Measurements from ENCODE around the gene ENDOG.
"Not testable (repeated sequence)": the region's sequence is repeated elsewhere in the genome, so short reads cannot be mapped to it uniquely, and the experiment has no call there.

Gene ENDOG

DNA sequence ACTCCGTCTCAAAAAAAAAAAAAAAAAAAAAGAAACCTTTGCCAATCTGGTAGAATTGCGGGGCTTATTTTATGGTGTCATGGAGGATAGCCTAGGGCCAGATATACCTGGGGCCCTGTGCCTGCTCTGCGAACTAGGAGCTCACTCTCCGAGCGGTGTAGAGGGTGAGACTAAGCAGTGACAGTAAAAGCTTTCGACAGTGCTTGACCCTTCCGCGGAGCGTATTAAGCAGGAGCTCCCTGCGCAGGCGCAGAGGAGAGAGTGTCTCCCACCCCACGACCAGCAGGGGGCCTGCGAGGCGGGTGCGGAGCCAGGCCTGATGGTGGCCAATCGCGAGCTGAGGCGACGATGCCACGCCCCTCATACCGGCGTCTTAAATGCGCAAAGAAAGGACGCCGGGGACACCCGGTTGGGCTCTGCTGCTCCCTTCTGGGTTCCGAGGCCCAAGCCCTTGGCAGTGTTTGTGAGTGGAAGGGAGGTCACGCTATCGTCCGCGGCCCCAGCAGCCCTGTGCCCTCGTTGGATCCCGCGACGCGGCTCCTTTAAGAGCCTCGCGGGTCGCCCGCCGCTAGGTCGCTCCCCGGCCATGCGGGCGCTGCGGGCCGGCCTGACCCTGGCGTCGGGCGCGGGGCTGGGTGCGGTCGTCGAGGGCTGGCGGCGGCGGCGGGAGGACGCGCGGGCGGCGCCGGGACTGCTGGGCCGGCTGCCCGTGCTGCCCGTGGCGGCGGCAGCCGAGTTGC is at the start of gene ENDOG:
Gene ENDOG (plus strand): TSS at position 402 of the 740 bp plus-strand sequence. CDS start 185 bp downstream, at position 587.
- peak; percentile 99 for DNase-seq

DNA sequence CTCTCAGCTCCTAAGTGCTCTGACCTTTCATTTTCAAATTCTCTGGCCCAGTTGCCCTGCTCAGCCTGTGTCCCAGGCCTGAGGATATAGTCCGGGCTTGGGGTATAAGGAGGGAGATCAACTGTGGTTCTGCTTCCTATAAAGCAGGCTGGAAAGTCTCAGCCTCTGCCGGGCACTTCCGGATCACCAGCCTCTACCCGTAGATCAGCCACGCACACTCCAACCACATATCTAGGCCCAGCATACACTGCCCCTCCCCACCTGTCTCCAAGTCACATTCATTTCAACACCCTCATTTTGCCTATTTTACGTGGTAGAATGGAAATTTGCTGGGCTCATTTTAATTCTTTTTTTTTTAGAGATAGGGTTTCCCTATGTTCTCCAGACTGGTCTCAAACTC is 49.7 kb upstream of the ENDOG start:
- DNase-seq: no peak

DNA sequence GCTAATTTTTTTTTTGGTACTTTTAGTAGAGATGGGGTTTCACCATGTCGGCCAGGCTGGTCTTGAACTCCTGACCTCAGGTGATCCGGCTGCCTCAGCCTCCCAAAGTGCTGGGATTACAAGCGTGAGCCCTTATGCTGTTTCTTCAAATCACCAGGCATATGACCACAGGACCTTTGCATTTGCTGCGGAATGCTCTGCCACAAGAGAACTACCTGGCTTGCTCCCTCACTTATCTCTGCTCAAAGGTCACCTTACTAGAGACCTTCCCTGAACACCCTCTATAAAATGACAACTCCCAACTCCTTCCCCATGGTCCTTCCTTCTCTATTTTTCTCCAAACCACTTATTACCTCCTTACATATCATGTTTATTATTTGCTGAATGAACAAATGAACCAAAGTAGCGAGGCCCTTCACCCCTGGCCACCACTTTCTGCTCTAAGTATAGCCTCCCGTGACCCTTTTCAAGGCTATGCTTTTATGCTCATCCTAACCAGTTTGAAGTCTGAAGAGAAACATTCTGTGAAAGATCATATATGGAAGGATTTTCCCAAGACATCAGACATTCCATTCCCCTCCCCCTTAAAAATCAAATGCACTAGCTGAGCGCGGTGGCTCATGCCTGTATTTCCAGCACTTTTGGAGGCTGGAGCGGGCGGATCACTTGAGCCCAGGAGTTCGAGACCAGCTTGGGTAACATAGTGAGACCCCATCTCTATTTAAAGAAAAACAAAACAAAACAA is 47.8 kb upstream of the ENDOG start:
- DNase-seq: no peak

DNA sequence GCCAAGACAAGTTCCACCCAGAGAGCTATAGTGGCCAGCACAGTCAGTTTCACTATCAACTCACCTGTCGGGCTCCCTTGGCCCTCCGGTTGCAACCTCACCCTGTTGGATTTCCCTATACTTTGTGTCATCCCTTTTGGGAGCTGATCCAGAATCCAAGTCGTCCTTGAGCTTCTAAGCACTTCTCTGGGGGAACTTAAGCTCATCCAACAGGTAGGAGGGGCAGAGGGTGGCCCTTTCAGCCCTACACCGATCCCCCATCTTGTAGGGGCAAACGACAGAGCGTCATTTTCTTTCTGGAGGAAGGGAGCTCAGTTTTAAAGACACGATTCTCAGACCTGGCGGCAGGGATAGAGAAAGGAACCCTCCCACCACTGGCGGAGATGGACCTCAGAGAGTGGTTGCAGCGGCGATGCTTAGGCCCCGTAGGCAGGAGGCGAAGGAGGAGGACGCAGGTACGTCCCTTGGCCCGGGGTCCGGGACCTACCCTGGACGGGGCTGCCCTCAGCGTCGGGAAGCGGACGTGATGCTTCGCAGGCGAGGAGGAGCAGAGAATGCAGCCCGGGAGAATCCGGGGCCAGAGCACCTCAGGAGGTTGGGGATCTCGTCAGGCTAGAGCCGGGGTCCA is 47.1 kb upstream of the ENDOG start:
- no peak for DNase-seq

DNA sequence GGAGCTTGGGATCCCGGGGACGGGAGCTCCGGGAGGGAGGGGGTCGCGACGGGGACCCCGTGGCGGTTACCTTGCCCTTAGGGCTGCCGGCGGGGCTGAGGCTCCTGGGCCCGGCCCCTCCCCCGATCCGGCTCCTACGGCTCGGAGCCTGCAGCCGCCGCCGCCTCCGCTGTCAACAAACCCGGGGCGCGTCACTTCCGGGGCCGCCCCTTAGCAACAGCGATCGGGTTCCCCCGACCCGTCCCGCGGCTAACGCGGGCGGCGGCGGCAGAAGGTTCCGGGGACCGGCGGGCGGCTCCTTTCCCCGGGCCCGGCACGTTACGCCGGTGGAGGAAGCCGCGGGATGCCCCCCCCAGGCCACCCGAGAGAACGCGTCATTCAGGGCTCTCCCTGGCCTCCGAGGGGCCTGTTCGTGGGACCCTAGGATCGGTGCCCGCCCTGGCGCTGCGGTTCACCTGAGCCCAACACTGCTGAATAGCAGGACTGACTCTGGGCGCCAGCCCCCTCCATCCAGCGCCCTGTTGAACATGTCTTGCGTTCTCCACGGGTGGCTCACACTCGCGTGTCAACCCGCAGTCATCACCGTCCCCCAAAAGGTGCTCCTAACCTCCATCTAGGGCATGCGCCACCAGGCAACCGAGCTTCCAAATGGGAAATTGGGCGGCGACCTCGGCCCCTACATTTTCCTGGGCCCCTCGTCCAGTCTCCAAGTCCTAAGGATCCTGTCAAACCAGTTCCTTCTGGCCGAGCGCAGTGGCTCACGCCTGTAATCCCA is 46.4 kb upstream of the ENDOG start, which contains the start of gene ZER1:
Gene ZER1 (minus strand): TSS at position 183 of the 775 bp plus-strand sequence. CDS start 16,362 bp downstream, outside the sequence.
- peak; percentile 96 for DNase-seq

DNA sequence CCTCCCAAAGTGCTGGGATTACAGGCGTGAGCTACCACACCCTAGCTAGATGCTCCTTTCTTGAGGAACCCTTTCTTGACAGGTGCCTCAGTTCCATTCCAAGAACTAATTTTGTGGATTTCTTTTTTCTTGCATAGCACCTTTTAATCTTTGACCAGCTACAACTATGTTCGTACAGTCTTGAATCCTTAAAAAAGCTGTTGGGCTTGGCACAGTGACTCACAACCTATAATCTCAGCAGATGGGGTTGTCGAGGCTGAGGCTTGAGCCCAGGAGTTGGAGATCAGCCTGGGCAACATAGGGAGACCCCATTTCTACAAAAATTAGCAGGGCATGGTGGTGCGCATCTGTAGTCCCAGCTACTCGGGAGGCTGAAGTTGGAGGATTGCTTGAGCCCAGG is 45.3 kb upstream of the ENDOG start:
- no peak for DNase-seq

DNA sequence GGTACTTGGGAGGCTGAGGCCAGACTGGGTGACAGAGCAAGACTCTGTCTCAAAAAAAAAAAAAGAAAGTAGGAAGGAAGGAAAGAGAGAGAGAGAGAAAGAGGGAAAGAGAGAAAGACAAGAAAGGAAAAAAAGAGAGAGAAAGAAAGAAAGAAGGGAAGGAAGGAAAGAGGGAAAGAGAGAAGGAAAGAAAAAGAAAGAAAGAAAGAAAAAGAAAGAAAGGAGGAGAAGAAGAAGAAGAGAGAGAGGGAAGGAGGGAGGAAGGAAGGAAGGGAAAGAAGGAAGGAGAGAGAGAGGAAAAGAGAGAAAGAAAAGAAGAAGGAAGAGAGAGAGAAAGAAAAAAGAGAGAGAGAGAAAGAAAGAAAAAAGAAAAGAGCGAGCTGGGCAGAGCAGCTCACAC is 43.5 kb upstream of the ENDOG start:
- DNase-seq: no peak

DNA sequence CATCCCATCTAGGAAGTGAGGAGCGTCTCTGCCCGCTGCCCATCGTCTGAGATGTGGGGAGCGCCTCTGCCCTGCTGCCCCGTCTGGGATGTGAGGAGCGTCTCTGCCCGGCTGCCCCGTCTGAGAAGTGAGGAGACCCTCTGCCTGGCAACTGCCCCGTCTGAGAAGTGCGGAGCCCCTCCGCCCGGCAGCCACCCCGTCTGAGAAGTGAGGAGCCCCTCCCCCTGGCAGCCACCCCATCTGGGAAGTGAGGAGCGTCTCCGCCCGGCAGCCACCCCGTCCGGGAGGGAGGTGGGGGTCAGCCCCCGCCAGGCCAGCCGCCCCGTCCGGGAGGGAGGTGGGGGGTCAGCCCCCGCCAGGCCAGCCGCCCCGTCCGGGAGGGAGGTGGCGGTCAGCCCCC is 38.2 kb upstream of the ENDOG start:
- not testable (repeated sequence) for DNase-seq

DNA sequence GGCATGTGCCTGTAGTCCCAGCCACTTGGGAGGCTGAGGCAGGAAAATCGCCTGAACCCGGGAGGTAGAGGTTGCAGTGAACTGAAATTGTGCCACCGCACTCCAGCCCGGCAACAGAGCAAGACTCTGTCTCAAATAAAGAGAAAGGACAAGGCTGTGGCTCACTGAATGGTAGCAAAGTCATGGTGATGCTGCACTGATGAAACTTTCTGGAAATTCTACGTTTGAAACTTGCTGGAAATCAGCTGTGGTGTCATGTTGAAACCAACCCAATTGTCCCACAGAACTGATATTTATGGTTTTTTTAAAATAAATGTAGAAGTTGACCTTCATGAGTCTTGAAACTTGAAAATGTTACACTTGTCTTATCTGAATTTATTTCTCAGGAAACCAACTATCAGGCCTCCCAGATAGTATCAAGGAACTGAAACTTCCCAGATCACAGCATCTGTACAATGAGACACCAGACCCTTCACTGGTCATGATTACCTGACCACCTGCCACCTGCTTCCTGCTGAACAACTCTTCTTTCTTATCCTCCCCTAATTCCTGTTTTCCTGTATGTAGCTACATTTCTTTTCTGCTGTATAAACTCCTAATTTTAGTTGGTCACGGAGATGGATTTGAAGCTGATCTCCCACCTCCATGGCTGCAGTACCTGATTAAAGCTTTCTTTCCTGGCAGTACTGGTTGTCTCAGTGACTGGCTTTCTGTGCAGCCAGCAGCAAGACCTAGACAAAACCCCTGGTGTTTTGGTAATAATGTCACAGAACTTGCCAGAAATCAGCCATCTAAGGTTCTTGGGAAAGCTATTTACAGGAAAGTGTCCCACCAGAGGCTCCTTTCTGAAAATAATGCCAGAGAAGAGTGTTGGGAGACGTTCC is 36.9 kb upstream of the ENDOG start:
- no peak for DNase-seq

DNA sequence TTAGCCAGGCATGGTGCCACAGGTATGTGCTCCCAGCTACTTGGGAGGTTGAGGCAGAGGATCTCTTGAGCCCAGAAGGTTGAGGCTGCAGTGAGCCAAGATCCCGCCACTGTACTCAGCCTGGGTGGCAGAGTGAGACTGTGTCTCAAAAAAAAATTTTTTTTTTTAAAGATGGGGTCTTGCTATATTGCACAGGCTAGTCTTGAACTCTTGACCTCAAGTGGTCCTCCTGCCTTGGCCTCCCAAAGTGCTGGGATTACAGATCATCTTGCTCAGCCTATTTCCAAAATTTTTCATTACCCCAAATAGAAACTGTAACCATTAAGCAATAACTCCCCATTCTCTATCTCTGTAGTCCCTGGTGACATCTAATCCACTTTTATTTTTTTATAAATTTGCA is 35.6 kb upstream of the ENDOG start:
- no peak for DNase-seq

DNA sequence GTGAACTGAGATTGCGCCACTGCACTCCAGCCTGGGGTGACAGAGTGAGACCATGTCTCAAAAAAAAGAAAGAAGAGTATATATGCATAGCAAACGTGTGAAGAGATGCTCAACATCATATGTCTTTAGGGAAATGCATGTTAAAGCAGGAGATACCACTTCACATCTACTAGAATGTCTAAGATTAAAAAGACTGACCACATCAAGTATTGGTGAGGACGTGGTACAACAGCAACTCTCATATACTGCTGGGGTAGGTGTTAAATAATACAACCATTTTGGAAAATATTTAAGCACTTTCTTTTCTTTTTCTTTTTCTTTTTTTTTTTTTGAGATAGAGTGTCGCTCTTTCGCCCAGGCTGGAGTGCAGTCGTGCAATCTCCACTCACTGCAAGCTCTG is 32.9 kb upstream of the ENDOG start:
- no peak for DNase-seq

DNA sequence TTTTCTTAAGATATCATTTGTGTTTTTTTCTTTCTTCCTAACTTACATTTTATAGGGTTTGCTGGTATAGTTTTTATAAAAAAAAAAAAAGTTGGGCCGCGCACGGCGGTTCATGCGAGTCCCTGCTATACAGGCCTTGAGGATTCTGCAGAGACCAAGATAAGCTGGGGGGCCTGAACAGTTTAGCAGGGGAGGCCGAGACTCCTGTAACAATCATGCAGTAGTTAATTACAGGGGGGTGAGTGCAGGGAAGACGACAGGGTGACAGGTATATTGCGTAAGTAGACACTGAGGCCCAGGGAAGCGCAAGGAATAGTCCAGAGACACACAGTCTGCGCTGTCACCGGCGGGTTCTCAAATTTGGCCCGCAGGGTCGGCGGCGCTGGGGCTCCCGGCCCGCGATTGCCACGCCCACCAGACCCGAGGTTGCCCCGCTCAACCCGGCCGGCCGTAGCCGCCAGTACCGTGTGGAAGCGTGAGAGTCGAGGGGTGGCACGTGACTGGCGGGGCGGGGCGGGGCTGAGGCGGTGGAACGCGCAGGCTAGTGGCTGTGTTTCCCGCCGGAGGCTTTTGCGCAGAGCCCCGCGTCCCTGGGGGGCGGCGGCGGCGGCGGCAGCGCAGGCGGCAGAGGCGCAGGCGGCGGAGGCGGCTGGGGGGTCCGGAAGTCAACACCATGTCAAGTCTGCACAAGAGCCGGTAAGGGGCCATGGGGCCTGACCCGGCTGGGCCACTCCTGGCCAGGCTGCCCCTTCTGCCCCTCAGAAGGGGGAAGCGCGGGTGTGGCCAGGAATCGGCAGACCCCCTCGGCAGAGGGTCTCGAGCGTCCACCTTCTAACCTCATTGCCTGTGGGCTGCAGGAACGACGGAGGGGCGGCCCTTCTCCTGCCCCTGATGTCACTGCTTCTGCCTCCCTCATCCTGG is 31.4 kb upstream of the ENDOG start, which contains the start of gene TBC1D13:
Gene TBC1D13 (plus strand): TSS at position 573 of the 921 bp plus-strand sequence. CDS start 101 bp downstream, at position 674.
- peak; percentile 93 for DNase-seq

DNA sequence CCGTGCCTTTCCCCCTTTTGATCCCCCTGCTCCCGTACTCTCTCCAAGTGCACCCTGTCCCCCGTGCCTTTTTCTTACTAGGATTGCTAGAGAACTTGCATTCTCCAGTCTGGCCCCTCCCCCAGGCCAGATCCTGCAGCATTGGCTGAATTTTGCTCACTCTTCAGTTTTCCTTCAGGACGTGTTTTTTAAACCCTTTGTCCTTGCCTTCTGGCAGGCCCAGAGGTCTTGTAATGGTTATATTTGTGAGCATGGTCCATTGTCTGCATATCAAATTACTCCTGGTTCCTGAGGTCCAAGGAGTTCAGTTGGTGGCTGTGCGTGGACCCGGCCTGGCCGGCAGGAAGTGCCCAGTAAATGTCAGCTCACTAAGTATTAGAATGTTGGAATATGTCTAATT is 30.6 kb upstream of the ENDOG start:
- DNase-seq: no peak

DNA sequence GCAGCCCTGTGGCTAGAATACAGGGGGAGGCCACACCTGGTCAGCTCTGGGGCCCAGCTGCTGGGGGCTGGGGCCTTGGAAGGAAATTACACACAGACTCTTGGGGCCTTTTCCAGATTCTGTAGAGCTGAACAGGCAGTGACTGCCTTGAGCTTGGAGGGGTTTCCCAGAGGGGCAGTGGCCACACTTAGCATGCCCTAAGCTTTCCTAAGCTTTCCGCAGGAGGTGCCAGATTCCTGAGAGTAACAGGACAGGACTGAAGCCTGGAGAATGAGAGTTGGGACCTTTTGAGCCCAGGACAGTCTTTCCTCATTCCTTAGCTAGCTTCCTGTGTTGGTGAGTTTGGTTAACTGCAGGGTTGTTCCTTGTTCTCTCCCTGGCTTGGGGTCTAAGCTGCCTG is 29.9 kb upstream of the ENDOG start:
- no peak for DNase-seq

DNA sequence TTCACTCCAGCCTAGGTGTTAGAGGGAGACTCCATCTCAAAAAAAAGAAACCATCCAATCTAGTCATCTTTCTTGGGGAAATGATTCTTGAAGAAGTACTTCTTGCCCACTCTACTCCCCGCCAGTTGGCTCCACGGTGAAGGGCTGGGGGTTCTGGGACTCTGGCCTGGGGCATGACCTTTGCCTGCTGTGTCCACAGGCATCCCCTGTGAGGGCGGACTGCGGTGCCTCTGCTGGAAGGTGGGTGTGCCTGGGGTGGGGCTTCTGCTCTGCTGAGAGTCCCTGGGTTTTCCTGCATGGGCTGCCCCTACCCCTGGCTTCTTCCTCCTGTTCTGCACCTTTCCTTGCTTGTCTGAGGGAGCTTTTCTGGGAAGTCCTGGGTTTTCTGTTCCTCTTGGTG is 27.8 kb upstream of the ENDOG start:
- no peak for DNase-seq

DNA sequence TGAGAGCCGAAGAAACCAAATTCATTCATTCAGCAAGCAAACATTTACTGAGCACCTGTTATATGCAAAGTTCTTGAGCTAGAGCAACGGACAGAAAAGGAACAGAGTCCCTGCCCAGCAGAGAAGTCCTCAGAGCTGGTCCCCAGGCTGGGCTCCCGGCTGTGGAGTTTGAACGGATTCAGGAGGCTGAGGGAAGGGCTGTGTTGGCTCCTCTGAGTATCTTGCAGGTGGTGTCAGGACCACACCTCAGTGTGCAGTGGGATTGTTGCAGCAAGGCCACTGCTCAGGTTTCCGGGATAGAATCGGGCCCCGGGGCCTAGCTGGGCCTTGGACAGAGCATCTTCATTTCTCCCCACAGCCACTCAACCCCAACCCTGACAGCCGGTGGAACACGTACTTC is 26.2 kb upstream of the ENDOG start:
- no peak for DNase-seq

DNA sequence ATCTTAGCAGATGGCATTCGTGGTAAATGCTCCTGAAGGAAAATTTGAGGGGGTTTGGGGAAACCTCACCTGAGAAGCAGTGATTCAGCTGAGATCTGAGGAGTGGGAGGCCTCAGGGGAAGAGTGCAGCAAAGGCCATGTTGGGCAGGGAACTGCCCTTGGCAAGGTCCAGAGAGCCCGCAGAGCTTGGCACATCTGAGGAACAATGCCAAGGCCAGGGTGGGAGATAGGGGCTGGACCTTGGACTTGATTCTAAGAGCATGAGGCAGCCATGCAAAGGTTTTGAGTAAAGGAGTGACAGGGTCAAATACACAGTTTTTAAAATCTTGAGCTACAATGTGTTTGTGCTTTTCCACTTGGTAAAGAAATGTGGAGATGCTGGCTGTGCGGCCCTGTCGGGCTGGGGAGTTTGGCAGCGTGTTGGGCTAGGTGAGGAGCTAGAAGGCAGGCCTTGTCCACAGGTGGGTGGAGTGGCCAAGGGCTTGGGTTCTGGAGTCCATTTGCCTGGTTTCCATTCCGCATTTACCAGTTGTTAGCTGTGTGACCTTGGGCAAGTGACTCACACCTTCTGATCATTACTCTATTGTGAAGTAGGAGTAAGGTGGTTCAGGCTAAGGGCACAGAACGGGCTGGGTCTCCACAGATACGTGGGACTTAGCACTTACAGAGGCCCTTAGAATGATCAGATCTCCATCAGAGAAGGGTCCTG is 25.2 kb upstream of the ENDOG start:
- DNase-seq: no peak

DNA sequence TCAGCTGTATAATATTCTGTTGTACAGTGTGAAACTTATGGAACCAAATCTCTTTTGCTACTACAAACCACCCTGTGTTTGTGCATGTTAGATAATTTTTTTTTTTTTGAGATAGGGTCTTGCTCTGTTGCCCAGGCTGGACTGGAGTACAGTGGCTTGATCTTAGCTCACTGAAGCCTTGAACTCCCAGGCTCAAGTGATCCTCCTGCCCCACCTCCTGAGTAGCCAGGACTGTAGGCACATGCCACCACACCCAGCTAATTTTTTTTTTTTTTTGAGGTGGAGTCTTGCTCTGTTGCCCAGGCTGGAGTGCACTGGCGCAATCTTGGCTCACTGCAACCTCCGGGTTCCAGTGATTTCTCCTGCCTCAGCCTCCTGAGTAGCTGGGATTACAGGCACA is 23.3 kb upstream of the ENDOG start:
- DNase-seq: not testable (repeated sequence)

DNA sequence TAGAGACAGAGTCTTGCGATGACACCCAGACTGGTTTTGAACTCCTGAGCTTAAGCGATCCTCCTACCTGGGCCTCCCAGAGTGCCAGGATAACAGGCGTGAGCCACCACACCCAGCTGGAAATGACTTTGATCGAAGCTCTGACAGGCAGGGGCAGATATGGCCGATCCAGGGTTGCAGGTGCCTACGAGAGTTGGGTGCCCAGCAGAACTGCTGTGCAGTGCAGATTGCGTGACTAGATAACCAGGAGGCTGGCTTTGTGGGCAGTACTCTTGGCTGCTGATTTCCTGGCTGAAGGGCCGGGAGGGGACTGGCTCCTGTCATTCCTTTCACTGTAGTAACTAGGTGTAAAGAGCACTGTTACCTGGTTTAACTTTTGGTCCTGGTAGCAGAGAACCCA is 19.4 kb upstream of the ENDOG start:
- no peak for DNase-seq

DNA sequence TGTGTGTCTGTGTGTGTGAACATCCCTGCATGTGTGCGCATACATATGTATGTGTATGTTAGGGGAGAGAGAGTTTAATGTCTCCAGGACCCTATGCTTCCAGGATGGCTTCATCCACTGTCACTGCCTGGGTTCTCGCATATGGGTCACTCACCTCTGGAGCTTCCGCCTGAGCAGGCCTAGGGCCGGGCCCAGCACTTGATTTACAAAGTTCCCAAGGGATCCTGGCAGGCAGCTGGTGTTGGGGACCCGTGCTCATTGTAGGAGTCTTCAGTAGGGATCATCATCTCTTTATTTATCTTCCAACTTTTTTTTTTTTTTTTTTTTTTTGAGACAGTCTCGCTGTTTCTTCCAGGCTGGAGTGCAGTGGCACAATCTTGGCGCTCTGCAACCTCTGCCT is 18.2 kb upstream of the ENDOG start:
- no peak for DNase-seq

Measured in activated T-cell treated with anti-CD3 and anti-CD28 coated beads, Interleukin-2, amount 50 U/mL, for 1 hour (primary cell).